ENCODE data around the gene FBXO8. TPM values are rescaled to one million over a fixed set of nuclear protein-coding genes. Genes with fewer than 3 reads are reported as not detected.
"Not testable (repeated sequence)": the region's sequence is repeated elsewhere in the genome, so short reads cannot be mapped to it uniquely, and the experiment has no call there.

The FBXO8 gene
- total RNA-seq, 2 experiments from 2014 or later: 13.7 to 16.6 TPM

DNA sequence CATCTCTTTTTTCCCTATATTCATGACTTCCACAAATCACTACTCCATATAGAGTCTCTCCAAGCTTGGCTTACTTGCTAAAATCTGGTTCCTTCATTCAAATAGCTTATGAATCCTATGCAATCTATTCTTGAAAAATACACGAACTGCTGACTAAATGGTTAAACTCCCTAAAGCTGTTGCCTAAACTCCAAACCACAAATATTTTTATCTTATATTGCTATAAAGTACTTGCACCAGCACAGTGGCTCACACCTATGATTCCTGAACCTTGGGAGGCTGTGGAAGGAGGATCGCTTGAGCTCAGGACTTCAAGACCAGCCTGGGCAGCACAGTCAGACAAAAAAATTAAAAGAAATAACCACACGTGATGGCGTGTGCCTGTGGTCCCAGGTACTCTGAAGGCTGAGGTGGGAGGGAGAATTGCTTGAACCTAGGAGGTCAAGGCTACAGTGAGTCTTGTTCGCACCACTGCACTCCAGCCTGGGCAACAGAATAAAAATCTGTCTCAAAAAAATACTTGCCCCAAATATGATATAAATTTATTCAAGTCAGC is 2.2 kb downstream of the FBXO8 start:
- no peak overlapping the region for H3K4me3 Mint-ChIP-seq
- ChIA-PET POLR2A (interaction anchor here (0.6 kb wide), 1 partner anchor 966 kb away, joined by 3 read pairs; no protein-coding TSS in a partner anchor), CTCF (no interaction called here)
- DNase-seq (no peak), ATAC-seq (no peak)
- H3K27me3 Mint-ChIP-seq (ENCODE audit: low read depth): no peaks in the 10 kb centered on the region
- no peaks in the 10 kb centered on the region for H3K9me3 Mint-ChIP-seq (ENCODE audit: insufficient read depth)
- H3K36me3 Mint-ChIP-seq (ENCODE audit: low read depth): peaks cover 21% of the 10 kb centered on the region
- peaks cover 56% of the 10 kb centered on the region for H3K4me1 Mint-ChIP-seq (ENCODE audit: low read depth)
- no peak overlapping the region for H3K27ac Mint-ChIP-seq

DNA sequence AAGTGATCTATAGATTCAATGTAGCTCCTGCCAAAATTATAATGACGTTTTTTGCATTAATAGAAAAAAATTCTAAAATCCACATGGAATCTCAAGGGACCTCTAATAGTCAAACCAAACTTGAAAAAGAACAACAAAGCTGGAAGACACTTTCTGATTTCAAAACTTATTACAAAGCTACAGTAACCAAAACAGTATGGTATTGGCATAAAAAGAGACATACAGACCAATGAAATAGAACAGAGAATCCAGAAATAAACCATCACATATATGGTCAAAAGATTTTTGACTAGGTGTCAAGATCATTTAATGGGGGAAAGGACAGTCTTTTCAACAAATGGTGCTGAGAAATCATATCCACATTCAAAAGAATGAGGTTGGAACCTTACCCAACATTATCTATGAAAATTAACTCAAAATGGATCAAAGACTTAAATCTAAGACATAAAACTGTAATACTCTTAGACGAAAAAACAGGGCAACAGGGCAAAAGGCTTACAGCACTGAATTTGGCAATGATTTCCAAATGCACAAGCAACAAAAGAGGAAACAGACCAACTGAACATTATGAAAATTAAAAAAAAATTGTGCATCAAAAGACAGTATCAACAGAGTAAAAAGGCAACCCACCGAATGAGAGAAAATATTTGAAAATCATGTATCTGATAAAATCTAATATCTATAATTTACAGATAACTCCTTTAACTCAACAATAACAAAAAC is 3.9 kb downstream of the FBXO8 start:
- CTCF ChIA-PET: no interaction called here
- peaks cover 21% of the 10 kb centered on the region for H3K36me3 Mint-ChIP-seq (ENCODE audit: low read depth)
- DNase-seq (no peak), ATAC-seq (no peak)
- no peaks in the 10 kb centered on the region for H3K27me3 Mint-ChIP-seq (ENCODE audit: low read depth)
- H3K4me1 Mint-ChIP-seq (ENCODE audit: low read depth): peaks cover 43% of the 10 kb centered on the region
- H3K4me3 Mint-ChIP-seq: no peak overlapping the region
- no peaks in the 10 kb centered on the region for H3K9me3 Mint-ChIP-seq (ENCODE audit: insufficient read depth)
- POLR2A ChIA-PET: no interaction called here
- no peak overlapping the region for H3K27ac Mint-ChIP-seq

DNA sequence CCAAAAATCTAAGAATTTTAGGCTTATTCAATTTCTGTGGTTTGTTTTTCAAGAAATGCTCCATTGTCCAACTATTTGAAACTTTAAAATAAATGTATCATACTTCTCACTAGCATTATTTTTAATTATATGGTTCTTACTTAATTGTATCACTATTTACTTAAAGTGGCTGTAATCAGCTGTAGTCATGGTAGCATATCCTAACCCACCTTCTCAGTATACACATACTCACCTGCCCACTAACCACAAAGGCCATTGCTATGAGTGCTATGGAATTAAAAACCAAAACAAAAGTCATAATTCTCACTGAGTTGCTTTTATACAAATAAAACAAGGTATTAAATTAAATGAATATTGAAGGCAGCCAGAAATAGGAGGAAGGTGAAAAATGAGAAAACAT is 5.0 kb downstream of the FBXO8 start:
- ATAC-seq: no peak
- Mint-ChIP-seq H3K27me3 (ENCODE audit: low read depth) (no peaks in the 10 kb centered on the region), H3K4me1 (ENCODE audit: low read depth) (peaks cover 41% of the 10 kb centered on the region), H3K27ac (no peak overlapping the region), H3K4me3 (no peak overlapping the region), H3K9me3 (ENCODE audit: insufficient read depth) (no peaks in the 10 kb centered on the region), H3K36me3 (ENCODE audit: low read depth) (peaks cover 16% of the 10 kb centered on the region)
- CTCF ChIA-PET: no interaction called here
- POLR2A ChIA-PET: no interaction called here
- DNase-seq: no peak

DNA sequence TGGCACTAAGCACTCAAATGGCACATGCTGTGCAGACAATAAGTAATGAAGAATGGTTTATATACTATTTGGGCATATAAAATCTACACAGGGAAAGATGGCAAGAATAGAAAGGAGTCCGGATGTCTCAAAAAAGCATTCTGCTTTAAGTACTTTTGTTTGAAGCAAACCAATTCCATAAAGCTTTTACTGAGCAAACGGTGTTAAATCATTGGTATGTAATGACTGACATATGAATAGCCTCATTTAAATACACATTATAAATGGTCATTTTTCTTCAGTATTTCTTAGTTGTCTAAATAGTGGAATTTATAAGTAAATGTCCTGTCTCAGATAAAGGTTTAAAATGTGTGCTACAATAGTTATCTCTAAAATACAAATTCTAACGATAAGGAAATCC is 6.0 kb downstream of the FBXO8 start:
- Mint-ChIP-seq H3K36me3 (ENCODE audit: low read depth) (peaks cover 15% of the 10 kb centered on the region), H3K4me1 (ENCODE audit: low read depth) (peaks cover 38% of the 10 kb centered on the region), H3K4me3 (no peak overlapping the region), H3K9me3 (ENCODE audit: insufficient read depth) (no peaks in the 10 kb centered on the region), H3K27me3 (ENCODE audit: low read depth) (no peaks in the 10 kb centered on the region), H3K27ac (no peak overlapping the region)
- POLR2A ChIA-PET: no interaction called here
- DNase-seq: no peak
- CTCF ChIA-PET: no interaction called here
- no peak for ATAC-seq

DNA sequence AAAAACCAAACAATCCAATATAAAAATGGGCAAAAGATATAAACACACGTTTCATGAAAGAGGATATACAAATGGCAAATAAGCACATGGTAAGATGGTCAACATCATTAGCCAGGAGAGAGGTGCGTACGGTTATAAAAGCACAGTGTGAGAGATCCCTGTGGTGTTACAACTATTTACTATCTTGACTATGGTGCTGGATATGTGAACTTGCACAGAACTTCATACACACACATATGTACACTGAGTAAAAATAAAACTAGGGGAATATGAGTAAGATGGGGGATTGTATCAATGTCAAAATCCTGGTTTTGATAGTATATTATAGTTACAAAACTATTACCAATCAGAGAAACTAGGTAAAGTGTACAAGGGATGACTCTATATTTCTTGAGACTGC is 8.4 kb downstream of the FBXO8 start:
- Mint-ChIP-seq H3K27me3 (ENCODE audit: low read depth) (no peaks in the 10 kb centered on the region), H3K27ac (no peak overlapping the region)
- ATAC-seq: no peak

DNA sequence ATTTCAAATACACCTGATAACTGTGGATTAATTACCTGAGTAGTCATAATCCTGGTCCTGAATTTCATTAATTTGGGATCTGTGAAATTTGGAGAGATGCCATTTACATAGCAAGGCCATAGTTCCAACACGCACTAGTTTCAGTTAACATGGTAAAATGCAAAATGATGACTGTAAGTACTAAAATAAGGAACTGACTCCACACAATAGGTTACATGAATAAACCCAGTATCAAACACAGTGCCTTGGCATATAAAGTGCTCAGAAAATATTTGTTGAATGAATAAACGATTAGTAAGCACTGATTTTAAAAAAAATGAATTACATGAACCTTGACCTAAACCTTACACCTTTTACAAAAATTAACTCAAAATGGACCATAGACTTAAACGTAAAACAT is 9.0 kb downstream of the FBXO8 start:
- peaks cover 2% of the 10 kb centered on the region for H3K36me3 Mint-ChIP-seq (ENCODE audit: low read depth)
- peaks cover 14% of the 10 kb centered on the region for H3K4me1 Mint-ChIP-seq (ENCODE audit: low read depth)
- H3K27ac Mint-ChIP-seq: no peak overlapping the region
- H3K27me3 Mint-ChIP-seq (ENCODE audit: low read depth): no peaks in the 10 kb centered on the region
- ChIA-PET POLR2A (no interaction called here), CTCF (no interaction called here)
- ATAC-seq (no peak), DNase-seq (no peak)
- H3K4me3 Mint-ChIP-seq: no peak overlapping the region
- no peaks in the 10 kb centered on the region for H3K9me3 Mint-ChIP-seq (ENCODE audit: insufficient read depth)

More for the DNA sequence above, 8.4 kb downstream of the FBXO8 start:
- Mint-ChIP-seq H3K36me3 (ENCODE audit: low read depth) (peaks cover 7% of the 10 kb centered on the region), H3K4me1 (ENCODE audit: low read depth) (peaks cover 19% of the 10 kb centered on the region), H3K9me3 (ENCODE audit: insufficient read depth) (no peaks in the 10 kb centered on the region), H3K4me3 (no peak overlapping the region)
- ChIA-PET CTCF (no interaction called here), POLR2A (no interaction called here)
- no peak for DNase-seq

DNA sequence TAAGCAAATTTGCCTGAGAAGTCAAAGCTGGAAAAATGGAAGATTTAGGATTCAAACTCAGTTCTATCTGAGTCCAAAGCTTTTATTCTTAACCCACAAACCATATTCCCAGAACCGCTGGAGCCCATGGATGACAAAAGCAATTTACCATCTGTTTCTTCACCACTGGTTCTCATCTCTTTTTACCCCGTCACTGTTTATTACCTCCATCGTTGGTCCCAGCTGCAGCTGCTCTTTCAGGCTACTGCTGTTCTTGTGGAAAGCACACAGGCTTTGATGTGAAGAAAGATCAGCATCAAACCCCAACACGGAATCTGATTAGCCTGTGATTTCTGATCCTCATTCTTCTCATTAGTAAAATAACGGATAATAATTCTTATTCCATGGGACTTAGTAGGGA is 9.5 kb downstream of the FBXO8 start:
- Mint-ChIP-seq H3K36me3 (ENCODE audit: low read depth) (no peaks in the 10 kb centered on the region), H3K4me1 (ENCODE audit: low read depth) (peaks cover 8% of the 10 kb centered on the region), H3K27ac (no peak overlapping the region), H3K9me3 (ENCODE audit: insufficient read depth) (no peaks in the 10 kb centered on the region), H3K4me3 (no peak overlapping the region), H3K27me3 (ENCODE audit: low read depth) (no peaks in the 10 kb centered on the region)
- POLR2A ChIA-PET: no interaction called here
- ATAC-seq: no peak
- no peak for DNase-seq
- CTCF ChIA-PET: no interaction called here

DNA sequence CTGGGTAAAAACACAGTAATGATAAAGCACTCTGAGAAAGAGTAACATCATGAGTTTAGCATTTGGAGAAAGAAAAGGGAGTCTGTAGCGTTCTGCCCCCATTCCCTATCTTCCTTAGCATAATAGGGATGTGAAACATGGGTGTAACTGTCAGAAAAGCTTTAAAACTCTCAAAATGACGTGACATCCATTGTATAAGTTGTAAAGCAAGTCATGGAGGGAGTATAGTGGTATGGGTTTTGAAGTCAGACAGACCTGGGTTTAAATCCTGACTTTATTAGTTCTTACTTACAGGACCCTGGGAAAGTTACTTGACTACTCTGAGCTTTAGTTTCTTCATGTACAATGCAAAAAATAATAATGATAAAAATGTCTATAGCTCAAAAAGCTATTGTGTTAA is 17.1 kb downstream of the FBXO8 start:
- ATAC-seq (no peak), DNase-seq (no peak)
- CTCF ChIA-PET: no interaction called here
- POLR2A ChIA-PET: interaction anchor here (1.1 kb wide), 1 partner anchor 17 kb away, joined by 3 read pairs; the partner anchor contains the start of genes CEP44 and FBXO8
- peaks cover 4% of the 10 kb centered on the region for H3K36me3 Mint-ChIP-seq (ENCODE audit: low read depth)
- H3K27me3 Mint-ChIP-seq (ENCODE audit: low read depth): no peaks in the 10 kb centered on the region
- no peak overlapping the region for H3K27ac Mint-ChIP-seq
- H3K4me3 Mint-ChIP-seq: no peak overlapping the region
- H3K4me1 Mint-ChIP-seq (ENCODE audit: low read depth): no peaks in the 10 kb centered on the region
- H3K9me3 Mint-ChIP-seq (ENCODE audit: insufficient read depth): no peaks in the 10 kb centered on the region

DNA sequence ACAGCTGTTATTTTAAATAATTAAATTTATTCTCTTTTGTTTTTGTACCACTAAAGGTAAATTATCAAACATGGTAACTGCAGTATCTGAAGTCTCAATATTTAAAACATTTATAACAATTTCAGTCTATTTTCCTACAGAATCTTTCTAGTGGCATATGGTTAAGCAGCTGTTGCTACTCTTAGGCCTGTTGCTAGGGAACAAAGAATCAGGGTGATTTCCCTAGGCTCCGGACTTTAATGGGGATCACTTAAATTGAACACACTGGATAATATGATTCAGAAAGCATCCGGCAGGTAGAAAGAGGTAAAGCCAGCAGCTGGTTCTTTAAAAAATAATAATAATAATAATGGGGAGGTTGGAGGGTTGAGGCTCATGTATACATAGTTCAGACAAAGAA is 17.6 kb downstream of the FBXO8 start:
- ChIA-PET POLR2A (interaction anchor here (1.1 kb wide), 1 partner anchor 18 kb away, joined by 3 read pairs; the partner anchor contains the start of genes CEP44 and FBXO8), CTCF (no interaction called here)
- no peaks in the 10 kb centered on the region for H3K9me3 Mint-ChIP-seq (ENCODE audit: insufficient read depth)

DNA sequence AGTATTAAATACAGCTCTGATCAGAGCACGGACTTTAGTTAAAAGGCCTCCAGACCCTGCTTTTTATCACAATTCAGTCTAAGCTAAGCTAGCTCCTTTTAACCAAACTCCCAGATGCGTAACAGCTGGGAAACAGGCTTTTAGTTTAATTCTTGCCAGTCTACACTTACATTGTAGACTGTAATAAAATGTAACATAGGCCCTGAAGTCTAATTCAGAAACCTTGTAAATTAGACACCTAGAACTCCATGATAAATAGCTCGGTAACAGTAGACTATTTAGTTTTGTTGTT is 20.1 kb downstream of the FBXO8 start:
- no peaks in the 10 kb centered on the region for H3K27me3 Mint-ChIP-seq (ENCODE audit: low read depth)
- H3K4me1 Mint-ChIP-seq (ENCODE audit: low read depth): no peaks in the 10 kb centered on the region
- H3K4me3 Mint-ChIP-seq: no peak overlapping the region
- H3K9me3 Mint-ChIP-seq (ENCODE audit: insufficient read depth): no peaks in the 10 kb centered on the region
- CTCF ChIA-PET: no interaction called here
- peaks cover 4% of the 10 kb centered on the region for H3K36me3 Mint-ChIP-seq (ENCODE audit: low read depth)
- no peak overlapping the region for H3K27ac Mint-ChIP-seq
- no peak for ATAC-seq
- no peak for DNase-seq
- POLR2A ChIA-PET: interaction anchor here (0.8 kb wide), 1 partner anchor 20 kb away, joined by 3 read pairs; the partner anchor contains the start of genes CEP44 and FBXO8

More for the DNA sequence above, 17.6 kb downstream of the FBXO8 start:
- Mint-ChIP-seq H3K27me3 (ENCODE audit: low read depth) (no peaks in the 10 kb centered on the region), H3K36me3 (ENCODE audit: low read depth) (peaks cover 4% of the 10 kb centered on the region), H3K27ac (no peak overlapping the region), H3K4me1 (ENCODE audit: low read depth) (no peaks in the 10 kb centered on the region), H3K4me3 (no peak overlapping the region)
- ATAC-seq (no peak), DNase-seq (no peak)

DNA sequence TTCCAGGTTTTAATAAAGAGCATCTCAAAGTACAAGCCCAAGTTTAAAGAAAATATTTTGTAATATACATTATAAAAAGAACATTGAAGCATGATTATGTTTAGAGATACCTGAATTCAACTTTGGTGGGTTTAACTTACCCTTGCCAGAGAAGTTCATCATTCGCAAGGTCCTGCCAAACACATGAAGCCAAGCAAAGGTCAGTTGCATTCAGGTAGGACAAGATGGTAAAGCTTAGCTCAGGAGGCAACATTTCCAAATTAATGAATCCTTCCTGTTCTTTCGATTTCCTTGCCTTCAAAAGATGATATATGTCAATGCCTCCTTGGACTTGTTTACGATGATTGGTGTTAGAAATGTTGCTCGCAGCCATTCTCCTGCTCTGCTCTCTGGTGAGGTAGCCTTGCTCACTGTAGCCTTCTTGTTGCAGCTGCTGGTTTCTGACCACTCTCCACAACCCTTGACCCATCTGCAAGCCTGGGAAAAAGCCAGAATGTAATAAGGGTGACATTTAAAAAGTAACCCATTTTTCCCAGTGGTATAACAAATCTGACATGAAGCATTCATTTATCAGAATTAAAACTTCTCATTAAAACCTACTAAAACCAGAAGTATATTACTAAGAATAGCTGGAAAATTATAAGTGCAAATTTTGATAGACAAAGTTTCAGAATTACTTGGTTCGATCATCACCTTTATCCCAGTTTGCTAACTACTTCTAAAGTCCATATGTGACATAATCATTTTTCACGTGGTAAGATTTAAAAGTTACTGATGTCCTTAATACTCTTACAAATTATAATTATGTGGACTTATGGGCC is 20.6 kb downstream of the FBXO8 start:
- Mint-ChIP-seq H3K4me1 (ENCODE audit: low read depth) (no peaks in the 10 kb centered on the region), H3K27ac (no peak overlapping the region), H3K36me3 (ENCODE audit: low read depth) (peaks cover 4% of the 10 kb centered on the region), H3K27me3 (ENCODE audit: low read depth) (no peaks in the 10 kb centered on the region), H3K4me3 (no peak overlapping the region), H3K9me3 (ENCODE audit: insufficient read depth) (no peaks in the 10 kb centered on the region)
- ATAC-seq (no peak), DNase-seq (no peak)
- CTCF ChIA-PET: no interaction called here
- POLR2A ChIA-PET: interaction anchor here (0.8 kb wide), 1 partner anchor 21 kb away, joined by 3 read pairs; the partner anchor contains the start of genes CEP44 and FBXO8

DNA sequence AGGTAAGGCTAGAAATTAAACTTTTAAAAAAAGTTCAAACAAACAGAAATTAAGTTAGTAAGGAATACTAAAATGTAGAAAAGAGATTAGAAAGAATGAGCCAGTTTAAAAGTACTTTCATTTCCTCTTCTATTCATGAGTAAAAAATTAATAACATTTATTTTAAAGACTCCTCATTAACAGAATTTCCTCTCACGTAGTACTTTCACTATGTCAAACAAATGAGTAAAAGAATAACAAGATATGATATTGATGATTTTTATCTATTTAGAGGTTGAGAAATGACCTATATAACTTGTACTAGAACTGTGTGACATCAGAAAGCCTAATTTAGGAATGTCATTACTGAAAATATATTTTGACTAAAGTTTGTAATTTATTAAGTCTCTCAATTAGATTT is 22.0 kb downstream of the FBXO8 start:
- H3K27me3 Mint-ChIP-seq (ENCODE audit: low read depth); H3K9me3 Mint-ChIP-seq (ENCODE audit: insufficient read depth); ATAC-seq; DNase-seq; H3K4me1 Mint-ChIP-seq (ENCODE audit: low read depth); H3K4me3 Mint-ChIP-seq; POLR2A ChIA-PET; H3K36me3 Mint-ChIP-seq (ENCODE audit: low read depth); CTCF ChIA-PET; H3K27ac Mint-ChIP-seq: not testable (repeated sequence)

All from activated CD8-positive, alpha-beta T cell treated with anti-CD3 and anti-CD28 coated beads, Interleukin-2, amount 10 ng/mL, durations not matched to agents 7 days and 5 days (primary cell).